Adrenal gland (tissue), 12 donors: ENCODE measurements around the gene SIPA1L2. TPM values are rescaled to one million over a fixed set of nuclear protein-coding genes. Genes with fewer than 3 reads are reported as not detected.
"Not testable (repeated sequence)": the region's sequence is repeated elsewhere in the genome, so short reads cannot be mapped to it uniquely, and the experiment has no call there.

ENCODE experiments used
- DNase-seq, 7 donors: peaks; one replicate each; pipeline ENCODE4 v3.0.0-alpha.2; 2019 to 2020
- H3K27ac ChIP-seq, 5 donors: fragments of 200-600 bp; sonication (generic) in 4 of 5; 1 replicate in 3 of 5; 2 replicates in 2 of 5; pipeline versions ENCODE4 v1.5.1 to v1.8.0; 2016 to 2020; ENCODE audit warnings: mild to moderate bottlenecking in 1 of 5
- H3K27me3 ChIP-seq: fragments of 200-600 bp; 2 replicates; pipeline ENCODE4 v1.8.0; 2021
- H3K36me3 ChIP-seq, 2 donors: fragments of 200-600 bp; replicated peaks in 1 of 2; 1 replicate in 1 of 2; 2 replicates in 1 of 2; pipeline versions ENCODE4 v1.5.1 to v1.8.0; 2018 to 2022
- H3K4me1 ChIP-seq, 2 donors: fragments of 200-600 bp; replicated peaks in 1 of 2; 1 replicate in 1 of 2; 2 replicates in 1 of 2; pipeline versions ENCODE4 v1.5.1 to v1.8.0; 2018 to 2021
- H3K4me3 ChIP-seq, 4 donors: fragments of 200-600 bp; sonication (generic) in 3 of 4; one replicate each; pipeline ENCODE4 v1.5.1; 2016 to 2018
- H3K9me3 ChIP-seq, 3 donors: fragments of 200-600 bp; sonication (generic) in 1 of 3; replicated peaks in 1 of 3; 1 replicate in 2 of 3; 2 replicates in 1 of 3; pipeline versions ENCODE4 v1.5.1 to v1.8.0; 2016 to 2021
- POLR2A ChIP-seq, 2 donors: fragments of 450-650 bp; IDR thresholded peaks; one replicate each; pipeline ENCODE4 v1.6.1; 2017; ENCODE audit warnings: antibody characterized with exemption in 2 of 2, mild to moderate bottlenecking in 2 of 2, moderate library complexity in 1 of 2
- WGBS, 4 donors: extraction: QIAGEN DNeasy Blood & Tissue Kit in 2 of 4; methylation state at CpG; one replicate each; pipeline versions ENCODE4 v1.1.5 to v1.1.7; 2013 to 2017; 5-methylcytosine and 5-hydroxymethylcytosine counted together
- intact Hi-C, 2 donors: fragments of 100-400 bp; cut with DNase I; formaldehyde crosslinking; loops; one replicate each; pipeline versions ENCODE4 v1.14.1 to v1.15.0; 2022 to 2023
- polyA plus RNA-seq, 3 donors: library from polyadenylated mRNA; stranded (reverse); fragments of 200-250 nt in 2 of 3; fragments of 350-450 nt in 1 of 3; fragmentation: Illumina TruSeq in 1 of 3; extraction: RNeasy Lipid Tissue Mini Kit (QIAGEN cat#74804) in 1 of 3; gene quantifications; one replicate each; pipeline ENCODE4 v1.2.3, GENCODE V29; 2013 to 2014
- total RNA-seq, 9 donors: library from RNA; depleted of rRNA in 4 of 9; stranded (reverse); fragments of >200 nt in 4 of 9; fragments of 120-200 nt in 1 of 9; fragmentation: NEBNext Ultra II Directional in 1 of 9; extraction: Animal tissue kit (Norgen Biotek cat#: 25700) in 1 of 9; gene quantifications; one replicate each; pipeline versions ENCODE4 v1.1.0 to v1.2.4, GENCODE V29; 2013 to 2023
- TF ChIP-seq, protein P1 (sequence below), 6 experiments: fragments of 450-650 bp in 4 of 6; fragments of 200-600 bp in 2 of 6; sonication (generic) in 1 of 6; IDR thresholded peaks; 1 replicate in 5 of 6; 2 replicates in 1 of 6; pipeline versions ENCODE4 v1.5.1 to v1.8.0; 2016 to 2021; ENCODE audit warnings: antibody characterized with exemption in 6 of 6, mild to moderate bottlenecking in 2 of 6, moderate library complexity in 1 of 6
- donor health status: healthy with polysubstance abuse.
- donor health status: Bipolar disorder and iron deficiency.
- donor health status: DM: yes; HTN: yes; CAD: no.
- donor health status: DM: no; HTN: no; CAD: no.
- donor health status: DM: no; HTN: no; CAD: no.
- donor health status: DM: yes; HTN: yes; CAD: no.

Gene SIPA1L2
- total and polyA plus RNA-seq, 12 donors, result 5.5 to 15.9 (median 10.6) TPM

DNA sequence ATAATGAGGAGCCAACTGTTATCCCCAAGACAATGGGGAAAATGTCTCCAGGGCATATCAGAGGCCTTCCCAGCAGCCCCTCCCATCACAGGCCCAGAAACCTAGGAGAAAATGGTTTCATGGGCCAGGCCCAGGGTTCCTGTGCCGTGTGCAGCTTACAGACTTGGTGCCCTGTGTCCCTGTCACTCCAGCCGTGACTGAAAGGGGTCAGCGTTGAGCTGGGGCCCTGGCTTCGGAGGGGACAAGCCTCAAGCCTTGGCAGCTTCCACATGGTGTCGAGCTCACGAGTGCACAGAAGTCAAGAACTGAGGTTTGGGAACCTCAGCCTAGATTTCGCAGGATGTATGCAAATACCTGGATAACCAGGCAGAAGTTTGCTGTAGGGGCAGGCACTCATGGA lies 18.1 kb downstream of the SIPA1L2 start:
- intact Hi-C loops, result no loop called here
- H3K27ac ChIP-seq, result no peak overlapping the region
- 90 to 97% (median 95%) methylated on average over 7 of the region's 7 CpGs for WGBS, 4 donors
- no peak for TF ChIP-seq POLR2A (IDR thresholded peaks at IDR 0.05)
- TF ChIP-seq, protein P1, sequence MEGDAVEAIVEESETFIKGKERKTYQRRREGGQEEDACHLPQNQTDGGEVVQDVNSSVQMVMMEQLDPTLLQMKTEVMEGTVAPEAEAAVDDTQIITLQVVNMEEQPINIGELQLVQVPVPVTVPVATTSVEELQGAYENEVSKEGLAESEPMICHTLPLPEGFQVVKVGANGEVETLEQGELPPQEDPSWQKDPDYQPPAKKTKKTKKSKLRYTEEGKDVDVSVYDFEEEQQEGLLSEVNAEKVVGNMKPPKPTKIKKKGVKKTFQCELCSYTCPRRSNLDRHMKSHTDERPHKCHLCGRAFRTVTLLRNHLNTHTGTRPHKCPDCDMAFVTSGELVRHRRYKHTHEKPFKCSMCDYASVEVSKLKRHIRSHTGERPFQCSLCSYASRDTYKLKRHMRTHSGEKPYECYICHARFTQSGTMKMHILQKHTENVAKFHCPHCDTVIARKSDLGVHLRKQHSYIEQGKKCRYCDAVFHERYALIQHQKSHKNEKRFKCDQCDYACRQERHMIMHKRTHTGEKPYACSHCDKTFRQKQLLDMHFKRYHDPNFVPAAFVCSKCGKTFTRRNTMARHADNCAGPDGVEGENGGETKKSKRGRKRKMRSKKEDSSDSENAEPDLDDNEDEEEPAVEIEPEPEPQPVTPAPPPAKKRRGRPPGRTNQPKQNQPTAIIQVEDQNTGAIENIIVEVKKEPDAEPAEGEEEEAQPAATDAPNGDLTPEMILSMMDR (IDR thresholded peaks at IDR 0.05), result no peak
- peaks cover 0 to 11% of the 10 kb centered on the region in 2 donors for H3K4me1 ChIP-seq
- no peaks in the 10 kb centered on the region for H3K9me3 ChIP-seq
- H3K27me3 ChIP-seq, result no peaks in the 10 kb centered on the region
- no peak overlapping the region for H3K4me3 ChIP-seq
- no peaks in the 10 kb centered on the region for H3K36me3 ChIP-seq
- no peak for DNase-seq

DNA sequence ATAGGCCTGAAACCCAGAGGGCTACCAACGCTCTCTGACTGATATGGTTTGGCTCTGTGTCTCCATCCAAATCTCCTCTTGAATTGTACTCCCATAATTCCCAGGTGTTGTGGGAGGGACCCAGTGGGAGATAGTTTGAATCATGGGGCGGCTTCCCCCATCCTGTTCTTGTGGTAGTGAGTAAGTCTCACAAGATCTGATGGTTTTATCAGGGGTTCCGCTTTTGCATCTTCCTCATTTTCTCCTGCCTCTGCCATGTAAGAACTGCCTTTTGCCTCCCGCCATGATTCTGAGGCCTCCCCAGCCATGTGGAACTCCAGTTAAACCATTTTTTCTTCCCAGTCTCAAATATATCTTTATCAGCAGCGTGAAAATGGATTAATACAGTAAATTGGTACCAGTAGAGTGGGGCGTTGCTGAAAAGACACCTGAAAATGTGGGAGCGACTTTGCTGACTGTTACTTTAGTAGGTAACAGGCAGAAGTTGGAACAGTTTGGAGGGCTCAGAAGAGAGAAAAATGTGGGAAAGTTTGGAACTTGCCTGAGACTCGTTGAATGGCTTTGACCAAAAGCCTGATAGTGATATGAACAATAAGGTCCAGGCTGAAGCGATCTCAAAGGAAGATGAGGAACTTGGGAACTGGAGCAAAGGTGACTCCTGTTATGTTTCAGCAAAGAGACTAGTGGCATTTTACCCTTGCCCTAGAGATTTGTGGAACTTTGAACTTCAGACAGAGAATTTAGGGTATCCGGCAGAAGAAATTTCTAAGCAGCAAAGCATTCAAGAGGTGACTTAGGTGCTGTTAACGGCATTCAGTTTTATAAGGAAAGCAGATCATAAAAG lies 18.8 kb downstream of the SIPA1L2 start:
- WGBS, 4 donors, result 82 to 86% (median 84%) methylated on average over 11 of the region's 11 CpGs
- H3K36me3 ChIP-seq, H3K27me3 ChIP-seq, intact Hi-C loops, H3K4me3 ChIP-seq, H3K9me3 ChIP-seq: not testable (repeated sequence)
- DNase-seq, result peak in 2 of 7 donors; percentile 34 to 39
- peaks cover 0 to 11% of the 10 kb centered on the region in 2 donors for H3K4me1 ChIP-seq
- H3K27ac ChIP-seq, result peak overlapping the region in 1 of 5 donors; percentile 51

DNA sequence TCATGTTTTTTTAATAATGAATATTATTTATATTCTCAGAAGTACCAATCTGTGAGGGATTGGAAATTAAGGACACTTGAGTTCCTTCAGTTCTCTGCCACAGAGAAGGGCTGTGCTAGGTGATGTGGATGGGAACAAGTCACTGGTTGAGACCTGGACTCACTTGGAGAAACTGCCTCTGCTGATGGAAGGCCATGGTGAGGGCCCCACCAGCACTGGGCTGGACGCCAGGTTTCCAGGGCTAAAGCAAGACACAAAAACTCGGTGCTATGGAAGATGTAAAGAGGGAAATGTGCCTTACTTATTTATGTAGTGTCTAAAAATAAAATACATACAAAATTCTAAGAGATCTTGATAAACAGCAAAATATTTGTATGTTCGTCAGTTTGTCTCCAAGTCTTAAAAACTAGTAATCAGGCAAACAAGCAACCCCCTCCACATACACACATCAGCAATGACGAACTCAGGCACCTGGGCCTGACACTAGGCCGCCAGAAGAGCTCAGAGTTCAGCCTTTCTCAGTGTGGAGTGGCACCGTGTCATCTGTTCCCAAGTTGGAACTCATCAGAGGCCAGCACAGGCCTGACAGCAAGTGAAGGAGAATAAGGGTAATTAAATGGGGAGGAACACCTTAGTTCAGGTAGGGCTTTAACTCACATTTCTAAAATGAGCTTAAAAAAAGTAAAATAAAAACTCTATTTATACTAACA lies 19.6 kb downstream of the SIPA1L2 start:
- WGBS, 4 donors, result 79 to 91% (median 88%) methylated on average over 6 of the region's 6 CpGs
- Histone ChIP-seq H3K4me1 (peaks cover 0 to 11% of the 10 kb centered on the region in 2 donors), H3K27ac (no peak overlapping the region), H3K4me3 (no peak overlapping the region), H3K36me3 (no peaks in the 10 kb centered on the region), H3K9me3 (no peaks in the 10 kb centered on the region), H3K27me3 (no peaks in the 10 kb centered on the region)
- TF ChIP-seq, protein P1 (IDR thresholded peaks at IDR 0.05), result no peak
- TF ChIP-seq POLR2A (IDR thresholded peaks at IDR 0.05), result no peak
- intact Hi-C loops, result no loop called here
- no peak for DNase-seq

DNA sequence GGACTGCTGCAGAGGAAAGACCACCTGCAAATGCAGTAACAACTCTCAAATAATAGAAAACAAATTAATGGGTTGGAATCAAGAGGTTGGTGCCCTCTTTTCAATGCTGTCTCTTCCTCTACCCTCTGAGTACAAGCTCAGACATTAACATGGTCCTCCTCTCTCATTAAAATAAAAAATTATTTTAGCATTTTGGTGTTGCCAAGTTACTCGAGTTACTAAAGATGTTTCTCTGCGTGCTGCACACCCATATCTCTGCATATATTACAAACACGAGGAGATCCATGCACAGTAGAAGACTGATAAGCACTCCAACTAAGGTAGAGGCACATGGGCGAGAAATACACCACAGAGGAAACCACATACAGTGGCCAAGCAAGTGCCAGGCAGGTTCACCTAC lies 21.5 kb downstream of the SIPA1L2 start:
- TF ChIP-seq, protein P1 (IDR thresholded peaks at IDR 0.05), result no peak
- no peak for TF ChIP-seq POLR2A (IDR thresholded peaks at IDR 0.05)
- no peak overlapping the region for H3K4me3 ChIP-seq
- peaks cover 0 to under 1% of the 10 kb centered on the region in 2 donors for H3K4me1 ChIP-seq
- H3K27ac ChIP-seq, result no peak overlapping the region
- 79 to 92% (median 89%) methylated on average over 4 of the region's 4 CpGs for WGBS, 4 donors
- H3K9me3 ChIP-seq, result no peaks in the 10 kb centered on the region
- H3K36me3 ChIP-seq, result no peaks in the 10 kb centered on the region
- DNase-seq, result no peak
- intact Hi-C loops, result no loop called here
- no peaks in the 10 kb centered on the region for H3K27me3 ChIP-seq
